SKM-1 (cell line): ENCODE results near the gene PLCB1.

ENCODE experiments used
- DNase-seq: peaks from one replicate; lab custom pipeline; 2025; ENCODE audit not compliant: unreplicated experiment; lab: John Stamatoyannopoulos, UW

Gene PLCB1

DNA sequence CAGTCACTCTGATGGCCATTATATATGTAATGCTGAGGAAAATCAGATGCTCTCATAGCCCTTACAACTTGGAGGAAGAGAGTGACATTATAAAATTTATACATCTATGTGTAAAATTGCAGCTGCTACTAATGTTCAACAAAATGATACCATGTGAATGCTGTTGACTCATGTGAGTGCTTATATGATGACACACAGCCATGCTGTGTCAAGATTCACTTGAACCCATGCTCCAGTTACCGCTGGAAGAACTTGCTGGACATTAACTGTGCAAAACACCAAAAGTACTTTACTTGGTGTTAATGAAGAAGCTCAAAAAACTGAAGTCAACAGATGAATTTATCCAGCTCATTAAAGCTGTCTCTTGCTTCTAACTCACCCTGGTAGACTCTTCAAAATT, 617.9 kb downstream of the PLCB1 start:
- DNase-seq, result no peak

DNA sequence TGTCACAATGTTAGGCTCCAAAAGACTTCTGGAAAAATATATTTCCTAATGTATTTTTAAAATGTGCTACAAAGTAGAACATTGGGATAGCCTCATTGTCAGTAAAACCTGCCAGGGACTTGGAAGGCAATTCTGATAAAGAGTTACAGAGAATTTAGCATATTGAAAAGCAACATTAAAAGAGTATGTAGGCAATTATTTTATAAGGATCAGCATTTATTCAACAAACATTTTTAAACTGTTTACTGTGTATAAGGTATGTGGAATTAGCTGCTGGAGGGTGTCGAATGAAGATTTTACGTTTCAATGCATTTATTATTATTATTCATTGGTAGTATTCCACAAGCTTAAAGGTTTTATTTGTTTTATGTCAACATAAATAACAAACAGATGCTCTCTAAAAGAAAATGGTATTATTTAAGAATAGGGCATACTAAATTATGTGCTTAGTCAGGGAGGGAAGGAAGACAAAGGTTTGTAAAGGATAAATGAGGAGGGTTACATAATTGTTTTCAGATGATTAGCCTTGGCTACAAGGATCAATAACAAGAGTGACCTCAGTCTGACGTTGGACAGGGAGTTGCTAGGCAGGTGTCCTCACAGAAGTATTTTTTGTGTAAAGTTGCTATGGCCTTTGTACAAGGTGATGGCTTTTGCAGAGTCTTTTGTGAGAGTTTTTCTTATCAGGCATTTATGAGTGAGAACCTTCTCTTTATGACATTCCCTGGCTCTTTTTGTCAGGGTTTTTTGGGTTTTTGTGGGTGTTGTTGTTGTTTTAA, 623.5 kb downstream of the PLCB1 start:
- DNase-seq, result no peak

DNA sequence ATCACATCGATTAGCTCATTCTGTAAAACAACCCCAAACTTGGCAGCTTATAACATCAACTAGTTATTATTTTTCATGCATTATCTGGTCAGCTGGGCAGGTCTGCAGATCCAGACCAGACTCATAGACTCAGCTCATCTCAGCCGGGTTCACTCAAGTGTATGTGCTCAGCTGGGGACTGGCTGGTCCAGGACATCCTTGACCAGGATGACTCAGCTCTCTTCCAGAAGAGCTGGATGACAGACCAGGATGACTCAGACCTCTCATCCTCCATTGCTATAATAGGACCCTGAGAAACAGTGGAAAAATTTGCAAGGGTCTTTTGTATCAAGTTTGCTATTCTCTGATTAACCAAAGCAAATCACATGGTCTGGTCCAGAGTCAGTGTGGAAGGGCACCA, 624.3 kb downstream of the PLCB1 start:
- no peak for DNase-seq

DNA sequence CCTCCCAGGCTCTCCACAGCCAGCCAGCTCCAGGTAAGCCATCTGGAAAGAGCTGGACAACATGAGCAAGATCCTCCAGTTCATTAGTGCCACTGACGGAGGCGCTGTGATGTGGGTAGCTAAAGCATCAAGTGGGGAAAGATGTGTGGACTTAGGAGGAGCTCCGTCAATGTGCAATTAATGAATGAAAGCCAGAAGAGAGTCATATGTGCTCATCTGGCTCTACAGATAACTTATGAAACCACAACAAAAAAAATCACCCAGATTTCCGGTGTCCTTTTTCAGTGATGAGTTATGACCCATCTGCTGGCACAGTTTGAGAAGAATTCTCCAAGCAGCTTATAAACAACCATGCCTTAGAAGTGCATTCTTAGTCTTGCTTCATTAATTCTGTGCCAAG, 625.1 kb downstream of the PLCB1 start:
- DNase-seq, result no peak

DNA sequence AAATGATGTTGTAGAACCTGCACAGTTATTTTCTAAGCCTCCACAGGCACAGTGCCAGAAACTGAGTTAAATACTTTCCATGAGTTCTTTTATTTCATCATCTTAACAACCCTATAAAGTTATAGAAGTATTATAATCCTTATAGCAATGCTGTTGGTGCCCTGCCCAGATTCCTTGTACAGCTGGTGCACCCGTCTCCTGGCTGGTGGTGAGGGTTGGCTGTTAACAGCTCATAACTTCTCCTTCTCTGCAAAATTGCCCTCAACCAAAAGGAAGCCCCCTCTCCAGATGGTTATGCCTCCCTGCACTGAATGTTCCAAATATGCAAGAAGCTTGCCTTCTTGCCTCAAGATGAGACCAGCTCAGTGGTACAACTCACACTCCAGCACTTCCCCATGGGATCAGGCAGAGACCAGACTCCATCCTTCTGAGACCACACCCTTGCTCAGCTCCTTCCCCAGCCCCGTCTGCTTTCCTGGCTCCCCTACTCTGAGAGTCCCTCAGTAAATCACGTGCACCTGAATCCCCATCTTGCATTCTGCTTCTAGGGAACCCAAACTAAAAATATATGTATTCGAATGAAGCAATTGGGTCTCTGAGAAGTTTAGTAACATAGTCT, 632.4 kb downstream of the PLCB1 start:
- no peak for DNase-seq

DNA sequence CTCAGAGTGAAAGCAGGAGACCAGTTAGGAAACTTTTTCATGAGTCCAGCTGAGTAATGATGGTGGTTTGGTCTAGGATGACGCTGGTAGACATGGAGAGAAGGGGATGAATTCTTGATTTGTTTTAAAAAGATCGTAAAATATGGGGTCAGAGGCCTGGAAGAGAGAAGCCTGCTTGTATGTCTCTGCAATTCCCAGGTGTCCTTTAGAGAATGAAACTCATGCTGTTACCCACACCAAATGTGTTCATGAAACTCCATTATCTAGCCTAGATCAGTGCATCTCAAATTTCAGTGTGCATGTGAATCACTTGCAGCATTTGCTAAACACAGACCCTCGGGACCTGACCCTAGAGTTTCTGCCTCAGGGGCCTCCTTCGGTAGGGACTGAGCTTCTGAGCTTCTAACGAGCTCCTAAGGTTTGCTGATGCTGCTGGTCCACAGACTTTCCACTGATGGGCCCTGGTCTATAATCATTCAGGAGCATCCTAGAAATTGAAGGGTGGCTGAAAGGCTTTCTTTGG, 634.9 kb downstream of the PLCB1 start:
- no peak for DNase-seq

DNA sequence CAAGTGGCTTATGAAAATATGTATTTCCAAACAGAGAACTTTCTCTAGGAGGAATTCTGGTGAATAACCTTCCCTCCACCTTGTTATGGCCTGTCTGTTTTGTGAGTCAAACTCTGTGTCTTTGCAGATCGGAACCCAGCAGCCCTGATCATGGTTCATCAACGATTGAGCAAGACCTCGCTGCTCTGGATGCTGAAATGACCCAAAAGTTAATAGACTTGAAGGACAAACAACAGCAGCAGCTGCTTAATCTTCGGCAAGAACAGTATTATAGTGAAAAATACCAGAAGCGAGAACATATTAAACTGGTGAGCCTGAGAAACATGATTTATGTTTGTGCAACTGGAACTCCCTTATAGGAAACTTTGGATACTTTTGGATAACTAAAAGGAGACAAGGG, 642.3 kb downstream of the PLCB1 start:
- no peak for DNase-seq

DNA sequence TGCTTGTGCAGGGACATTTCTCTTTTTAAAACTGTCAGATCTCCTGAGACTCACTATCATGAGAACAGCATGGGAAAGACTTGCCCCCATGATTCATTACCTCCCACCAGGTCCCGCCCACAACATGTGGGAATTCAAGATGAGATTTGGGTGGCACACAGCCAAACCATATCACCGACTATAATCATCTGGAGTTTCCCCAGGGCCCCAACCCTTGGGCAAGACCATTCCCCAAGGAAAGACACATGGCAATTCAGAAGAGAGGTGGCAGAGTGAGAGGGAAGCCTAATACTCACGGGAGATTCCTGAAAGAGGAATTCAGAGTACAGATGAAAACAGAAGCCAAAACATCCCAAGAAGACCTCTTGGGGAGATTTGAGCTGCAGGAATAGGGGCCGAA, 645.8 kb downstream of the PLCB1 start:
- DNase-seq, result no peak

DNA sequence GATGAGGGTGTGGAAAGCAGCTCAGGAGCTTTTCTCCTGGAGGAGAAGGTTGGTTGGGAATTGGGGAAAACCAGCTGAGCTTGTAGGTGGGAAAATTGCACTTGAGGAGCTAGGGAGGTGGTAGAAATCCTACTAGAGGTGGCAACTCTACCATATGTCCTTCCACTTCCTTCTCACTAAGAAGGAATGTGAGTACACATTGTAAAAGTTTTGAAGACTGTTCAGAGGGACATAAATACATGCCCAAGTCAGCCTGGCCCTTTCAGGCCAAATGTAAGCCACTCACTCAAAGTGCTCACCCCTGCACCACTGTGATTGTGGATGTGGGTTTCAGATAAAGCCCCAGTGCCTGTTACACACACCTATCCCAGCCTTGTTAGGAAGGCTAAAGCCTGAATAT, 646.3 kb downstream of the PLCB1 start:
- DNase-seq, result no peak

DNA sequence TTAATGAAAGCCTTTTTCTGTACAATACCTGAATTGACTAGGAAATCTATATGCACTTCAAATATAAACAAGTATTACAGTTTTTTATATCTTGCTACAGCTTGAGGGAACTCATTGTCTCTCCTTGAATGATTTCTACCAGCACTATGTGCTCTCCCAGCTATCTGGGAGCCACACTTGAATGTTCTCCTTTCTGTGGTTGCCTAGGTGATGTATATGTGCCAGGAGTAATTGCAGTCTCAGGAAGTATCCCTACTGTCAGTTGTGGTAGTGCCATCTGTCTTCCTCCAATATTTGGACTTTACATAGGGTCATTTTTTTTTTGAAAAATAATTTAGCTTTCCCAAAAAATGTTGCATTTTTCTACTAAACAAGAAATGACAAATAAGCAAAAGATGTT, 648.8 kb downstream of the PLCB1 start:
- no peak for DNase-seq

DNA sequence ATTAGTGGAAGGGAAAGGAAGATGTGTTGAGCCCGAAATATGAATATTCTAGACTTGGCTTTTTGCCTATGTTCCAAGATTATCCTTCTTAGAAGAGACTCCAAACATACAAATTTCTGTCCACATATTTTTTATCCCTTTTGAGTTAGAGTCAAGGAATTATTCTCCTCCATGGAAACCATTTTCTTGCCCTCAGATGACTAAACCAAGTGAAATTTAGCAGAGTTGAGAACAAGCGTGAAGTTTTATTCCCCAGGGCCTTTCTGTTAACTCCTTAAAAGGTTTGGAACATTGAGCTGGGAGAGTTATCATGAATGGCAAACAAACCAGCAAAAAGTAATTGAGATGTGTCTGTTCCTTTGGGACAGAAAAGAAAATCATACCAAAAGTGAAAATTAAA, 650.7 kb downstream of the PLCB1 start:
- DNase-seq, result no peak

DNA sequence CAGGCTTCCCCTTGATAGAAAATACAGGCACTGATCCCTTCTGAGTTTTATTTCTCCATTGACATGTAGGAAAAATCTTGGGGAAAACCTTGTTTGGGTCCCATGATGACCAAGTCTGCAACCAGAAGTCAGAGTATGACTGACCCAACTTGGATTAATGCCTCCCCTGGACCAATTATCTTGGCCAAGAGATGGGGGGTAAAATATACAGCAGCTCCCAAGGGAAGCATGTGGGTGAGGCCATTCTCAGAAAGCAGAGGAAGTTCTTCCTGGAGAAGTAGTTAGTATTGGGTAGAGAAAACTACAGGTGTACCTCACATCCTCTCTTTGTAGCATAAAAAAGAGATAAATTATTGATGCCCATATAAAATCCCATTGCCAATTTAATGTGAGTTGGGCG, 651.7 kb downstream of the PLCB1 start:
- DNase-seq, result no peak

DNA sequence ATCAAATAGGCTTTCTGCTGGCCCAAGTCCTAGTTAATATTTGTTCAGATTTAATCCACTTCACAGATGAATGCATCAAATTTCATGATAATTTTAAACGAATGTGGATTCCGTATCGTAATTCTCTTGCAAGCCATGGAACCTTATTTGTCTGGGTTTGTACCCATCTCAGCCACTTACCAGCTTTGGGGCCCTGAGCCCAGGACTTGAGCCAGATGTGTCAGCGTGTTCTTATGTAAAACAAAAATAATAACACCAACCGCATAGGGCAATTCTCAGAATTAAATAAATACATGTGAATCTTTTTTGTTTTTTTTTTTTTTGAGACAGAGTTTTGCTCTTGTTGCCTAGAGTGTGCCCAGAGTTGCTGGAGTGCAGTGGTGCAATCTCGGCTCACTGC, 654.3 kb downstream of the PLCB1 start:
- no peak for DNase-seq

DNA sequence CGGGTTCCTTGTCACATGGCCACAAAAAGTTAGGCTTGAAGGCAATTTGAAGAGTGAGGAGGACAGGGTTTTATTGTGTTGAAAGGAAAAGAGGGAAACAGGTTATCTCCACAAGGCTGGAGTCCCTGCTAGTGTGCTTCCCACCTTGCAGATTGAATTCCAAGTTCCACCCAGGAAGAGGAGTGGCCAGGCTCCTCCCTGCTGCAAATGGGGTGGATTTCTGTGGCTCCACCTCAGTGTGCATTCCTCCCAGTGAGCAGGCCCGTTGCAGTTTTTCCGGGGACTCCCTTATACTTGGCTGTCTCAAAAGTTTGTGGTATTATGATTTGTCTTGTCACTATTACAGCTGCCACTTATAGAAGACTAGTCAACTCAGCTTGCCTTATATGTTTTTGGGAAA, 655.0 kb downstream of the PLCB1 start:
- no peak for DNase-seq

DNA sequence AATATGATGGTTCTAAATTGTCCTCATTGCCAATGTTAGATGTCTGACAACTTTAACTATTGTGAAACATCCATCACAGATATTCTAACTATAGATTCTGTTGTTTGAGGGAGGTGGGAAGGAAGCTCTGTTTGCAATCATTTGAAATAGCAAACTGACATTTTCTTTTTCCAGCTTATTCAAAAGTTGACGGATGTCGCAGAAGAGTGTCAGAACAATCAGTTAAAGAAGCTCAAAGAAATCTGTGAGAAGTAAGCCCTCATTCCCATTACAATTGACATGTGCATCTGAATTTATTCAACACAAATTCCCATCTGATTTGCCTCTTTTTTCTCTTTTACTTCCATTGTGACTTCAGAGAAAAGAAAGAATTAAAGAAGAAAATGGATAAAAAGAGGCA, 656.2 kb downstream of the PLCB1 start:
- DNase-seq, result no peak

DNA sequence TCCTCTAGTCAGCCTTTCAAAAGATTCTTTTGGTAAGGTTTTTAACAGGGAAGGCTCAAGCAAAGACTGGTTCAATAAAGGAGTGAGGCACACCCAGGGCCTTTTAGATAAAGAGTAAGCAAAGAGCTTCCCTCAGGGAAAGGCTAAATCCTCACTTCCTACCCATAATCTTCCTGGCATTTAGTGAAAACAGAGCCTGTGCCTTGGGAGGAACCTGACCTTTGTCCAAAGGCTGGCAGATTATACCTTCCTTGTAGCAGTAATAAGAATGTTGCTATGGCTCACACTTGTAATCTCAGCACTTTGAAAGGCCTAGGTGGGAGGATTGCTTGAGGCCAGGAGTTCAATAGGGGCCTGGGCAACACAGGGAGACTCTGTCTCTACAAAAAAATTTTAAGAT, 656.8 kb downstream of the PLCB1 start:
- no peak for DNase-seq

DNA sequence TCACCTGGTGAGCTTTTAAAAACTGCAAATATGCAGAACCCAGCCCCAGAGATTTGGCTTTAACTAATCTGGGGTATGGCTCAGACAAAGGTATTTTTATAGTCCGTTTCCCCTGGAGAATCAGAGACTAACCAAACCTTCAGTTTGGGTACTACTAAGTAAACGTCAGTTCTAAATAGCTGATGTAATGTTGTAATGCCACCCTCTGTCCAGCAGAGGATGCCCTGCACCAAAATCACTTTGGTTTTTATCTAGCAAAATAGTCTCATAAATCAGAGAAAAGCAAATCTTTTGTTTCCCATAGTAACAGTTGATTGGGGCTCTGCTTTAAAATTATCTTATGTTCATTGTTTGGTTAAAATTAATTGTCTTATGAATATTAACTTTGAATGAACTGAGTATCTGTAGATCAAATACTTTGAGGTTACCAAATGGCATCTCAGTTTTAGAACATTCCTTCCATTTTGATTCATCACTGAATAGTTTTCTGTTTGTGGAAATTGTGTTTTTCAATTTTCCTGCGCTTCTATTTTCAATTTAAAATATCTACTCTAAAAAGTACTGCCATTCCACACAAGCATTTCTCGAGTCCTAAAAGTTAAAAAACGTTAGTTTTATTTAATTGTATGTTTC, 658.5 kb downstream of the PLCB1 start:
- no peak for DNase-seq

DNA sequence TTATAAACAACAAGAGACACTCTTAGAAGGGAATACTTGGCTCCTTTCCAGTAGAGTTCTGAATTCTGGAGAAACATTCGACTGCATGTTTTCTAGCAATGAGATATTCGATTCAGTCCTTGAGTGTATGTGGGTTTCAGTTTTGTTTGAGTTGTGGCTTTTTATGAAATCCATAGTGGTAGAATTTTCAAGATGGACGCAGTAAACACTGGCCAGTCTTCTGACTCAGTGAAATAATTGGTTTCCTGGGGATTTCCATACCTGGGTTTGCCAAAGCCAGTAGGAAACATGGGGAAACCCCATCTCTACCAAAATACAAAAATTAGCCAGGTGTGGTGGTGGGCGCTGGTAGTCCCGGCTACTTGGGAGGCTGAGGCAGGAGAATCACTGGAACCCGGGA, 663.3 kb downstream of the PLCB1 start:
- DNase-seq, result no peak

DNA sequence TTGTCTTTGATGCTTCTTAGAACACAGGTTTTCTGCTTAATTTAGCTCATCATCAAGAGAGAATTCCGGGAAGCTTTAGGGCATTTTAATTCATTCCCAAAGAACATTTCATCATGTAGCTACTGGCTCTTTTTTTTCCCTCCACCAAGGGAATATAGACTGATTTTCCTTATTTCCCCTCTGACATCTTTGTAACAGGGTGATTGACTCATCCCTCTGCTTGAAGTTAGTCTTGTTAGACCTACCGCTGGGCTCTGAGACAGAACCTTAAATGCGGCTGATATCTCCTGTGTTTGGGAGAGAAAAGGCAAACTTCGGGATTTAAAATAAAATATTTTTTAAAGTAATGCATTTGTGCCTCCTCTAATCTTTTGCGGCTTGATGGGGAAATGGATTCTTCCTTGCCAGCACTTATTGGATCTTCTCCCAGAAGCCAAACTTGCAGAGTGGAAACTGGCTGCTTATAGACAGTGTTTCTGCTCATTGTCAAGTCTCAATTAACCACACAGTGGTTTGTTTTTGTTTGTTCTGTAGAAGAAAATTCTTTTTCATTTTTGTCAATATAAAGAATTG, 664.1 kb downstream of the PLCB1 start:
- DNase-seq, result no peak

DNA sequence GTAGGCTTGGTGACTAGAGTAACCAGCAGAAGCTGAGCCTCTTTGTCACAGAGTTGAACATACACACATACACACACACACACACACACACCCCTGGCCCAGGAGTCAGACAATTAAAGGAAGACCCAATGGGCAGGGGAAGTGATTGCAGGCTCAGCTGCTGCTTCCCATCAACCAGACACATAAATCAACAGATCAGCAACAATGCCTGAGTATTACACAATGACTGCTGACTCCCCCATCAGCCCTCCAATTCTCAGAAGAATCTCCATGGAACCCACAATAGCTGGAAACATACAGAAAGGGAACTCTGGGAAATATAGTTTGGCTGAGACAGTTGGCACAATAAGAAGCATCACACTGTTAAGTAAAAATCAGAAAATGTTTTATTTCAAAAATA, 666.4 kb downstream of the PLCB1 start:
- DNase-seq, result no peak

DNA sequence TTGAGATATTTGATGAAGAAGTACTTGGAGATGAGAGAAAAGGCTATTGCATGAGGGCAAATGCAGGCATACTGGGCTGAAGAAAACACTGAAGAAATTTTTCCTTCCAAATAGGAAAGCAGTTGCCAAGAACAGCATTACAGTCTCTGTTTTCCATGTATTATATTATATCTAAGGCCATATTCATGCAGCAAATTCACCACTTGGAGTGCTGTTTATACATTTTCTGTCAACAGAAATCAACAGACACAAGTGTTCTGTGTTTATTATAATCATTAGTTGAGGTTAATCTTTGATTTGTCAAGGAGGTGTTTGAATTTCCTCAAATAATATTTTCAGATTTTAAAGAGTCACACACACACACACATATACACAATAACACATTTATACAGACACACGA, 668.0 kb downstream of the PLCB1 start:
- DNase-seq, result no peak

DNA sequence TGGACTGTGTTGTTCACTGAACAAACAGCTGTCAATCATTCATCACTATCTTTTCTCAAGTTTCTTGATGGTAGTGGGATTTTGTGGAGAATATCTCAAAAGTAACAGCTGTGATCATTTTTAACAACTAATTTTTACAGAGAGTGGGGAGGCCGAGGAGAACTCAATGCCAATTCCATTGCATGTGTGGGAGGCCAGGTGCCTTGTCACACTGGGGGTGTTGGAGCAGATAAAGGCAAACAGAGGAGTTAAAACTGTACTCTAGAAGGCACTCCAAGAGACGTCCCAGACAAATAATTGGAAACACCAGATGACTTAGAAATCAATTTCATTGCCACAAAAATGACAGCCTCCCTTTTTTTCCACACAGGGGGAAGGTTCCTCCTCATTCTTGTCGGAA, 669.6 kb downstream of the PLCB1 start:
- DNase-seq, result no peak
